Osteoblast (primary cell): ENCODE measurements around the gene ELAC1. TPM values are rescaled to one million over a fixed set of nuclear protein-coding genes. Genes with fewer than 3 reads are reported as not detected.
A peak's percentile ranks its signal among the peaks of the same experiment; 100 is the strongest.

ENCODE experiments used
- DNase-seq: peaks from one replicate; pipeline ENCODE4 v3.0.0; 2011; ENCODE audit warnings: low spot score, mixed read lengths; ENCODE audit not compliant: insufficient read length; ENCODE audit errors: missing footprints
- H2AFZ ChIP-seq: 2 replicates; pipeline ENCODE4 v1.6.0; 2011; ENCODE audit warnings: mild to moderate bottlenecking, low read length
- H3K27ac ChIP-seq: 2 replicates; pipeline ENCODE4 v1.5.1; 2011; ENCODE audit warnings: mild to moderate bottlenecking, low read depth, low read length, moderate library complexity
- H3K27me3 ChIP-seq: 2 replicates; pipeline ENCODE4 v1.6.0; 2012; ENCODE audit warnings: mild to moderate bottlenecking, control low read depth, inconsistent platforms, low read length, moderate library complexity; ENCODE audit not compliant: insufficient read depth
- H3K36me3 ChIP-seq: 2 replicates; pipeline ENCODE4 v1.5.1; 2011; ENCODE audit warnings: mild to moderate bottlenecking, low read length, control low read depth, moderate library complexity; ENCODE audit not compliant: insufficient read depth
- H3K4me1 ChIP-seq: 2 replicates; pipeline ENCODE4 v1.5.1; 2011; ENCODE audit warnings: mild to moderate bottlenecking, low read length, control low read depth, moderate library complexity; ENCODE audit not compliant: insufficient read depth
- H3K4me2 ChIP-seq: 2 replicates; pipeline ENCODE4 v1.6.0; 2011; ENCODE audit warnings: mild to moderate bottlenecking, low read length; ENCODE audit not compliant: insufficient read depth
- H3K4me3 ChIP-seq: fragments of 200-600 bp; sonication (generic); 3 replicates; pipeline ENCODE4 v1.5.1; 2012; ENCODE audit warnings: mild to moderate bottlenecking, low read length, inconsistent platforms; ENCODE audit not compliant: insufficient read depth
- H3K79me2 ChIP-seq: 2 replicates; pipeline ENCODE4 v1.6.0; 2012; ENCODE audit warnings: mild to moderate bottlenecking, low read length, control low read depth, inconsistent platforms; ENCODE audit not compliant: insufficient read depth
- H3K9me3 ChIP-seq: 2 replicates; pipeline ENCODE4 v1.5.1; 2011; ENCODE audit warnings: low read depth, low read length, control low read depth
- H4K20me1 ChIP-seq: 2 replicates; pipeline ENCODE4 v1.6.0; 2012; ENCODE audit warnings: mild to moderate bottlenecking, low read length, control low read depth; ENCODE audit not compliant: insufficient read depth
- CTCF ChIP-seq: IDR thresholded peaks from 2 replicates; pipeline ENCODE4 v1.5.1; 2011; ENCODE audit warnings: mild to moderate bottlenecking, low read depth, low read length, moderate library complexity; ENCODE audit errors: extremely low read depth
- total RNA-seq: library from RNA; depleted of rRNA; stranded (reverse); fragments of >200 nt; gene quantifications from 2 replicates; pipeline ENCODE4 v1.2.3, GENCODE V29; 2012

ELAC1 gene
- total RNA-seq, 1 donor = 6.5 TPM

DNA sequence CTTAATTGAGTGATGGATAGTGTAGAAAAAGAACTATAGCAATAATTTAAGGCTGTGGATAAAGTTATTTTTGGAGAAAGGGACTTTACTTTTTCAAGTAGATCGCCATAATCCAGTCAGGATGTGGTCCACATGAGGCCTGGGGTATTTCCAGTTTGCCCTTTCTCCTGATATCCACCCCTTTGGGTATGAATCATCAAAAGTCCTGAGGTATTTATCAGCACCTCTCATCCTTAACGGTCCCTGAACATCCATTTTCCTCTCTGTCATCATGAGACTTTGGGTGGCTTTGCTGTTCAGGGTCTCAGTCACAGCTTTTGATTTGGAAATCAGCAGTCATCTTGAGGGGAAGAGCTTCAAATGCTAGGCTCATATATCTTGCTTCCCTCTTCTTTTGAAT, 39.3 kb upstream of the ELAC1 start:
- Histone ChIP-seq H3K27ac (no peak overlapping the region), H3K27me3 (no peaks in the 10 kb centered on the region), H3K4me3 (no peak overlapping the region), H3K4me2 (no peak overlapping the region), H3K4me1 (no peaks in the 10 kb centered on the region), H3K9me3 (no peaks in the 10 kb centered on the region), H4K20me1 (no peaks in the 10 kb centered on the region), H3K36me3 (peaks cover 12% of the 10 kb centered on the region), H2AFZ (peak overlapping the region; percentile 28), H3K79me2 (no peaks in the 10 kb centered on the region)
- DNase-seq = peak; percentile 52
- TF ChIP-seq CTCF = no peak

DNA sequence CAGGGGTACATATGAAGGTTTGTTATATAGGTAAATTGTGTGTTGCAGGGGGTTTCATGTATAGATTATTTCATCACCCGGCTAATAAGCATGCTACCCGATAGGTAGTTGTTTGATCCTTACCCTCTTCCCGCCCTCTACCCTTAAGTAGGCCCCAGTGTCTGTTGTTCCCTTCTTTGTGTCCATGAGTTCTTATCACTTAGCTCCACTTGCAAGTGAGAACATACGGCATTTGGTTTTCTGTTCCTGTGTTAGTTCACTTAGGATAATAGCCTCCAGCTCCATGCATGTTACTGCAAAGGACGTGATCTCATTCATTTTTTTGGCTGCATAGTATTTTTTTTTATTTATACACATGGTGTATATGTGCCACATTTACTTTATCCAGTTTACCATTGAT, 34.2 kb upstream of the ELAC1 start:
- no peaks in the 10 kb centered on the region for H3K79me2 ChIP-seq
- no peak for TF ChIP-seq CTCF

GRCh38 chr18:50934545-50935211, 33.2 kb upstream of the ELAC1 start:
- DNase-seq = no peak
- Histone ChIP-seq H3K27me3 (no peaks in the 10 kb centered on the region), H3K36me3 (no peaks in the 10 kb centered on the region), H3K4me1 (no peaks in the 10 kb centered on the region), H3K27ac (no peak overlapping the region), H3K79me2 (no peaks in the 10 kb centered on the region), H3K4me2 (no peak overlapping the region), H3K4me3 (no peak overlapping the region), H2AFZ (no peak overlapping the region), H3K9me3 (no peaks in the 10 kb centered on the region), H4K20me1 (no peaks in the 10 kb centered on the region)
- TF ChIP-seq CTCF = no peak

More for the DNA sequence above, 34.2 kb upstream of the ELAC1 start:
- H3K4me3 ChIP-seq = no peak overlapping the region
- no peaks in the 10 kb centered on the region for H3K4me1 ChIP-seq
- no peak overlapping the region for H3K27ac ChIP-seq
- H3K4me2 ChIP-seq = no peak overlapping the region
- DNase-seq = no peak
- no peak overlapping the region for H2AFZ ChIP-seq
- no peaks in the 10 kb centered on the region for H3K9me3 ChIP-seq
- H3K36me3 ChIP-seq = no peaks in the 10 kb centered on the region
- H3K27me3 ChIP-seq = no peaks in the 10 kb centered on the region
- H4K20me1 ChIP-seq = no peaks in the 10 kb centered on the region

GRCh38 chr18:50935493-50936191, 32.2 kb upstream of the ELAC1 start:
- no peak overlapping the region for H2AFZ ChIP-seq
- no peaks in the 10 kb centered on the region for H4K20me1 ChIP-seq
- H3K36me3 ChIP-seq = no peaks in the 10 kb centered on the region
- no peak overlapping the region for H3K4me2 ChIP-seq
- H3K4me3 ChIP-seq = no peak overlapping the region
- H3K4me1 ChIP-seq = no peaks in the 10 kb centered on the region
- H3K79me2 ChIP-seq = no peaks in the 10 kb centered on the region
- no peaks in the 10 kb centered on the region for H3K9me3 ChIP-seq
- no peak for DNase-seq
- H3K27me3 ChIP-seq = no peaks in the 10 kb centered on the region
- H3K27ac ChIP-seq = no peak overlapping the region
- TF ChIP-seq CTCF = no peak
